CD14-positive monocyte (primary cell): ENCODE results near the gene KAZN. TPM values are rescaled to one million over a fixed set of nuclear protein-coding genes. Genes with fewer than 3 reads are reported as not detected.

Experiments
- DNase-seq, 3 donors: peaks; one replicate each; pipeline ENCODE4 v3.0.0-alpha.2; 2011 to 2022
- H2AFZ ChIP-seq: 2 replicates; pipeline ENCODE4 v1.6.0; 2012; ENCODE audit warnings: mild to moderate bottlenecking, low read depth, low read length, inconsistent platforms; ENCODE audit not compliant: insufficient read depth, poor library complexity, severe bottlenecking
- H3K27ac ChIP-seq, 2 donors: 1 replicate in 1 of 2; 2 replicates in 1 of 2; pipeline ENCODE4 v1.5.1; 2012 to 2013; ENCODE audit warnings: low read length in 2 of 2, control low read depth in 1 of 2, inconsistent platforms in 1 of 2, low read depth in 1 of 2, mild to moderate bottlenecking in 1 of 2
- H3K27me3 ChIP-seq, 2 donors: one replicate each; pipeline versions ENCODE4 v1.6.0 to v1.6.1; 2011 to 2013; ENCODE audit warnings: low read length in 2 of 2; ENCODE audit not compliant: control insufficient read depth in 2 of 2, insufficient read depth in 2 of 2
- H3K36me3 ChIP-seq, 2 donors: replicated peaks in 1 of 2; 1 replicate in 1 of 2; 2 replicates in 1 of 2; pipeline versions ENCODE4 v1.5.1 to v1.6.1; 2012 to 2013; ENCODE audit warnings: low read length in 2 of 2, control low read depth in 1 of 2, inconsistent platforms in 1 of 2, mild to moderate bottlenecking in 1 of 2; ENCODE audit not compliant: insufficient read depth in 2 of 2, control insufficient read depth in 1 of 2
- H3K4me1 ChIP-seq, 2 donors: 1 replicate in 1 of 2; 2 replicates in 1 of 2; pipeline versions ENCODE4 v1.5.1 to v1.6.1; 2012 to 2013; ENCODE audit warnings: low read length in 2 of 2, control low read depth in 1 of 2, inconsistent platforms in 1 of 2, mild to moderate bottlenecking in 1 of 2, moderate library complexity in 1 of 2; ENCODE audit not compliant: insufficient read depth in 2 of 2, control insufficient read depth in 1 of 2
- H3K4me2 ChIP-seq: replicated peaks from 2 replicates; pipeline ENCODE3; 2012; ENCODE audit warnings: low read length, moderate library complexity, mild to moderate bottlenecking; ENCODE audit not compliant: poor library complexity, severe bottlenecking; ENCODE audit errors: extremely low read depth
- H3K4me3 ChIP-seq, 3 experiments: fragments of 200-600 bp in 1 of 3; sonication (generic) in 1 of 3; replicated peaks in 1 of 3; 1 replicate in 2 of 3; 2 replicates in 1 of 3; pipeline ENCODE4 v1.5.1; 2011 to 2013; ENCODE audit warnings: low read length in 3 of 3, mild to moderate bottlenecking in 3 of 3, control low read depth in 2 of 3, low read depth in 2 of 3, inconsistent platforms in 1 of 3, moderate library complexity in 1 of 3
- H3K79me2 ChIP-seq: 2 replicates; pipeline ENCODE4 v1.6.0; 2012; ENCODE audit warnings: mild to moderate bottlenecking, control low read depth, inconsistent platforms, low read length, moderate library complexity; ENCODE audit not compliant: insufficient read depth
- H3K9ac ChIP-seq: 2 replicates; pipeline ENCODE4 v1.6.0; 2017; ENCODE audit warnings: low read length, mild to moderate bottlenecking; ENCODE audit not compliant: insufficient read depth, poor library complexity, severe bottlenecking
- H3K9me3 ChIP-seq, 2 donors: replicated peaks in 1 of 2; 1 replicate in 1 of 2; 2 replicates in 1 of 2; pipeline versions ENCODE4 v1.5.1 to v1.6.1; 2012 to 2013; ENCODE audit warnings: low read length in 2 of 2, control low read depth in 1 of 2; ENCODE audit not compliant: control insufficient read depth in 1 of 2, insufficient read depth in 1 of 2
- H4K20me1 ChIP-seq: 2 replicates; pipeline ENCODE4 v1.6.0; 2012; ENCODE audit warnings: mild to moderate bottlenecking, low read length, control low read depth, moderate library complexity; ENCODE audit not compliant: insufficient read depth
- H3K27ac Mint-ChIP-seq, 7 donors: one replicate each; pipeline ENCODE4 v1.8.0; 2020; ENCODE audit warnings: mild to moderate bottlenecking in 7 of 7, mixed read lengths in 7 of 7, moderate library complexity in 6 of 7, inconsistent platforms in 2 of 7
- H3K27me3 Mint-ChIP-seq, 3 donors: one replicate each; pipeline ENCODE4 v1.8.0; 2021 to 2022; ENCODE audit warnings: low read depth in 3 of 3, mild to moderate bottlenecking in 3 of 3, mixed read lengths in 3 of 3, moderate library complexity in 3 of 3, inconsistent platforms in 1 of 3
- H3K36me3 Mint-ChIP-seq, 2 donors: one replicate each; pipeline ENCODE4 v1.8.0; 2020; ENCODE audit warnings: mixed read lengths in 2 of 2, inconsistent platforms in 1 of 2, mild to moderate bottlenecking in 1 of 2
- H3K4me1 Mint-ChIP-seq: one replicate; pipeline ENCODE4 v1.8.0; 2020; ENCODE audit warnings: mild to moderate bottlenecking, mixed read lengths
- H3K4me3 Mint-ChIP-seq, 2 donors: one replicate each; pipeline ENCODE4 v1.8.0; 2020; ENCODE audit warnings: mild to moderate bottlenecking in 2 of 2, mixed read lengths in 2 of 2, moderate library complexity in 1 of 2
- H3K9me3 Mint-ChIP-seq, 7 donors: one replicate each; pipeline ENCODE4 v1.8.0; 2020 to 2022; ENCODE audit warnings: mixed read lengths in 7 of 7, mild to moderate bottlenecking in 6 of 7, moderate library complexity in 6 of 7, inconsistent platforms in 2 of 7
- CTCF ChIP-seq: fragments of 200-600 bp; IDR thresholded peaks from one replicate; pipeline ENCODE4 v1.8.0; 2022; ENCODE audit warnings: antibody characterized with exemption, mild to moderate bottlenecking
- WGBS: methylation state at CpG from one replicate; pipeline ENCODE4 v1.1.5; 2013; ENCODE audit warnings: missing lambda C conversion rate; ENCODE audit not compliant: insufficient coverage; 5-methylcytosine and 5-hydroxymethylcytosine counted together
- intact Hi-C, 2 donors: fragments of 100-400 bp; cut with micrococcal nuclease; formaldehyde crosslinking; loops; one replicate each; pipeline versions ENCODE4 v1.15.0 to v1.15.1; 2023
- polyA plus RNA-seq, 3 donors: library from polyadenylated mRNA; depleted of rRNA in 1 of 3; unstranded in 2 of 3; stranded (reverse) in 1 of 3; fragments of 300-500 nt in 2 of 3; fragments of >200 nt in 1 of 3; fragmentation: Illumina TruSeq in 2 of 3; gene quantifications; 1 replicate in 2 of 3; 2 replicates in 1 of 3; pipeline ENCODE4 v1.2.3, GENCODE V29; 2012 to 2021

The KAZN gene
- polyA plus RNA-seq, 3 donors, result not detected

DNA sequence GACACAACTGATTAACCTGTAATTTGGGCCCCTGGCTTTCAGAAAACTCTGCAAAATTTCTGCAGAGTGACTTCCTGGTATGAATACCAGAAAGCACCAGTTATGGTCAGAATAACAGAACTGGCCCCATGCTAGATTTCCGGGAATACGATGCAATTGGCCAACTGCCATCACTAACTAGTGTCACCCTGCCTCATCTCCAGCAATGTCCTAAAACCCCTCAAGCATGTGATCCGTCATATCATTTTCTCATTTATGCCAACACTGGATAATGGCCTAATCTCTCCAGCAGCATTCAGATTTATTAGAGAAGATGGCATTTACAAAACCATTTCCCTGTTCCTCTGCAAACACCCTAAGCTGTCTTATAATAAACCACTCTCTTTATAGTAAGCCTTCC lies 15.4 kb downstream of the KAZN start:
- 54% methylated on average over 3 of the region's 3 CpGs for WGBS
- no peaks in the 10 kb centered on the region for H4K20me1 ChIP-seq
- no peak for TF ChIP-seq CTCF
- H3K9ac ChIP-seq, result no peak overlapping the region
- no peaks in the 10 kb centered on the region for H3K27me3 ChIP-seq
- no peak overlapping the region for H3K27ac ChIP-seq
- H3K27ac Mint-ChIP-seq, result no peak overlapping the region
- no peaks in the 10 kb centered on the region for H3K4me1 ChIP-seq
- H3K79me2 ChIP-seq, result no peaks in the 10 kb centered on the region
- no peak overlapping the region for H3K4me3 ChIP-seq
- H3K4me3 Mint-ChIP-seq, result no peak overlapping the region
- no peak for DNase-seq
- intact Hi-C loops, result no loop called here
- no peak overlapping the region for H2AFZ ChIP-seq
- peaks cover 16% of the 10 kb centered on the region for H3K4me1 Mint-ChIP-seq
- H3K9me3 Mint-ChIP-seq, result peaks cover 0 to 7% (median 1%) of the 10 kb centered on the region in 7 donors
- H3K27me3 Mint-ChIP-seq, result peaks cover 2 to 10% (median 6%) of the 10 kb centered on the region in 3 donors
- no peak overlapping the region for H3K4me2 ChIP-seq
- H3K9me3 ChIP-seq, result no peaks in the 10 kb centered on the region
- no peaks in the 10 kb centered on the region for H3K36me3 ChIP-seq
- no peaks in the 10 kb centered on the region for H3K36me3 Mint-ChIP-seq

GRCh38 chr1:14614341-14614740 lies 15.9 kb downstream of the KAZN start:
- Histone ChIP-seq H3K9ac (no peak overlapping the region), H3K36me3 (no peaks in the 10 kb centered on the region), H3K4me1 (no peaks in the 10 kb centered on the region), H3K9me3 (no peaks in the 10 kb centered on the region), H3K4me3 (no peak overlapping the region), H3K79me2 (no peaks in the 10 kb centered on the region), H3K27ac (no peak overlapping the region), H3K4me2 (no peak overlapping the region), H4K20me1 (no peaks in the 10 kb centered on the region), H3K27me3 (no peaks in the 10 kb centered on the region), H2AFZ (no peak overlapping the region)
- Mint-ChIP-seq H3K4me3 (no peak overlapping the region), H3K9me3 (peaks cover 0 to 8% (median 1%) of the 10 kb centered on the region in 7 donors), H3K27ac (no peak overlapping the region), H3K4me1 (peaks cover 16% of the 10 kb centered on the region), H3K27me3 (peaks cover 1 to 10% (median 6%) of the 10 kb centered on the region in 3 donors), H3K36me3 (no peaks in the 10 kb centered on the region)
- DNase-seq, result no peak
- TF ChIP-seq CTCF, result no peak
- intact Hi-C loops, result no loop called here
- 96% methylated on average over 5 of the region's 6 CpGs for WGBS
